ENCODE results near the gene CDC23.

The CDC23 gene

DNA sequence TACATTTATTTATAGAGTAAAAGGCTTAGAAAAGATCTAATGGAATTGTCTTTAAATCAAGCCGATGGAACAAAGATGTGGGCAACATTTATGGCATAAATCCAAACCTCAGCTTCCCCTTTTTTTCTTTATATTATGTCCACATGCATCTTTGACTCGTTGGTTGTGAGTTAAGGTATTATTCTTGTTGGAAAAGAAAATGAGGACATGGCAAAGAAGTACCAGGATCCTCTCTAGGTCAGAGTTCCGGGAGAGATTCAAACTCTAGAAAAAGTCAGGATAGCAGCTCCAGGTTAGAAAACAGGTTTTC lies 73.4 kb downstream of the CDC23 start:
- no peak for DNase-seq

GRCh38 chr5:138138949-138139780 lies 74.0 kb downstream of the CDC23 start, which contains the start of gene NME5:
NME5 (minus strand) TSS chr5:138139428; CDS start chr5:138138780, 648 bp downstream.
- DNase-seq, result no peak

All from activated CD4-positive, alpha-beta T cell treated with anti-CD3 and anti-CD28 coated beads, Interleukin-2, amount 50 U/mL, for 16 hours (primary cell).